DND-41 (cell line): Measurements from ENCODE around the gene PPFIBP1.

Experiments
- EZH2 ChIP-seq: IDR thresholded peaks from 3 replicates; pipeline ENCODE4 v1.6.1; 2012; ENCODE audit warnings: borderline replicate concordance, low read depth, mild to moderate bottlenecking, moderate library complexity, low read length, inconsistent platforms; ENCODE audit not compliant: severe bottlenecking
- TF ChIP-seq, protein P1 (sequence below): IDR thresholded peaks from 2 replicates; pipeline ENCODE4 v1.5.1; 2012; ENCODE audit warnings: borderline replicate concordance, low read length, moderate library complexity, mild to moderate bottlenecking; ENCODE audit not compliant: poor library complexity, severe bottlenecking; ENCODE audit errors: extremely low read depth

DNA sequence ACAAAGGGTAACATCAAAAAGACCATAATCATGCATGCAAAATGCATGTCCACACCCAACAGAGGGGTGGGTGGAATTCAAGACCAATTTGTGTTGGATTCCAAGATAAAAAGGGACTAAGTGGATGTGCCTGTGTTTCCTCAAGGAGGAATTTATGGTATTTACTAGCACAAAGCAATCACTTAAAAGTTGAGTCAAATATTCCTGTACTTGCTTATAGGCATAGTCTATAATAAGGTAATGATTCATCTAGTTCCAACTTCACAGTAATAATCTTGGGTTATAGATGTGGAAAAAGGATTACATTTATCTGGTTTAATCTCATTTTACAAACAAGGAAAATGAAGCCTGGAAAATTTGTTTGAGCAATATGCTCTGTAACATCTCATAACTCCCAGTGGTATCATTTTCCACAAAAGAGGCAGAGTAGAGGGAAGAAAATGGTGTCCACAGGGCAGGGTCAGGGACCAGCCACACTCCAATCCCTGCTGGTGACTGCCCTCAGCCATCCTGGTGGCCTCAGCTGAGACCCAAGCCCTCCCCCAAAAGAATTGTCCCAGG, 91.4 kb downstream of the PPFIBP1 start:
- TF ChIP-seq, protein P1, sequence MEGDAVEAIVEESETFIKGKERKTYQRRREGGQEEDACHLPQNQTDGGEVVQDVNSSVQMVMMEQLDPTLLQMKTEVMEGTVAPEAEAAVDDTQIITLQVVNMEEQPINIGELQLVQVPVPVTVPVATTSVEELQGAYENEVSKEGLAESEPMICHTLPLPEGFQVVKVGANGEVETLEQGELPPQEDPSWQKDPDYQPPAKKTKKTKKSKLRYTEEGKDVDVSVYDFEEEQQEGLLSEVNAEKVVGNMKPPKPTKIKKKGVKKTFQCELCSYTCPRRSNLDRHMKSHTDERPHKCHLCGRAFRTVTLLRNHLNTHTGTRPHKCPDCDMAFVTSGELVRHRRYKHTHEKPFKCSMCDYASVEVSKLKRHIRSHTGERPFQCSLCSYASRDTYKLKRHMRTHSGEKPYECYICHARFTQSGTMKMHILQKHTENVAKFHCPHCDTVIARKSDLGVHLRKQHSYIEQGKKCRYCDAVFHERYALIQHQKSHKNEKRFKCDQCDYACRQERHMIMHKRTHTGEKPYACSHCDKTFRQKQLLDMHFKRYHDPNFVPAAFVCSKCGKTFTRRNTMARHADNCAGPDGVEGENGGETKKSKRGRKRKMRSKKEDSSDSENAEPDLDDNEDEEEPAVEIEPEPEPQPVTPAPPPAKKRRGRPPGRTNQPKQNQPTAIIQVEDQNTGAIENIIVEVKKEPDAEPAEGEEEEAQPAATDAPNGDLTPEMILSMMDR = no peak
- TF ChIP-seq EZH2 = no peak
